Skin of body (tissue), 2 donors: ENCODE data around the gene PRPF40B. TPM values are rescaled to one million over a fixed set of nuclear protein-coding genes. Genes with fewer than 3 reads are reported as not detected.
"Not testable (repeated sequence)": the region's sequence is repeated elsewhere in the genome, so short reads cannot be mapped to it uniquely, and the experiment has no call there.

Experiments
- DNase-seq: peaks from one replicate; lab custom pipeline; 2025; lab: John Stamatoyannopoulos, UW
- total RNA-seq: library from RNA; depleted of rRNA; stranded (reverse); fragments of >200 nt; gene quantifications from one replicate; pipeline ENCODE4 v1.2.3, GENCODE V29; 2014

The PRPF40B gene
- 10.4 TPM for total RNA-seq

DNA sequence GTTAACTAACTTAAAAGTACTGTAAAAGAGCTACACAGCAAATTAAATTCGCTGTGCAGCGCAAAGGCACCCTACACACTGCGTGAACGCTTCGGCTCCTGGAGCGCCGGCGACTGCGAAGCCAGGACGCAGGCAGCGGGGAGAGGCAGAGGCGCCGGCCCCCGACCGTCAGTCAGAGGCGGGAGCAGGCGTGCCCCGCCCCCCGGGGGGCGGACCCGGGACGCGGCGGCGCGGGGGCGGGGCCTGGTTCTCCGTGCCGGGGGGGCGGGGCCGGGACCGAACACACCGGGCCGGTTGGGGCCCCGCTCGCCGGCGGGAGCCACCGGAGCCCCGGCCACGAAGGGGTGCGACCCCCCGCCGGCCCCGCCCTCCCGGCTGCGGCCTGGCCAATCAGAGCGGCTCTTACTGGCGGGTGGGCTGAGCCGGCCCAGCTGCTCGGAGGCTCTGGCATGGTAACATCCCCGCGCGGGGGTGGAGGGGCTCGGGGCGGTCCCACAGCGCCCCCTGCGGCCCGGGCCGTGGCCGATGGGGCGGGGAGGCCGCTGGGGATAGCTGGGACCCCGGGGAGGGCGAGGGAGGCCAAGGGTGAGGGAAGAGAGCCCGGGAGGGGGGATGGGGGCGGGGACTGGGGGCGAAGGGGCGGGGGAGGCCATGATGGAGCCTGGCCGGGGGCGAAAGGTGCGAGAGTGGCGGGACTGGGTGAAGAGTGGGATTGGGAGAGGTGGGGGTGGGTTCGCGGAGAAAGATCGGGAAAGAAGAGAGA, at the start of gene PRPF40B:
PRPF40B (plus strand) TSS at position 420 of the 763 bp plus-strand sequence; CDS start at position 450, 30 bp downstream.
- peak; percentile 63 for DNase-seq

GRCh38 chr12:49577589-49578315, 45.6 kb upstream of the PRPF40B start:
- no peak for DNase-seq

- DNase-seq = no peak
These were observed 44.8 kb upstream of the PRPF40B start for GRCh38 chr12:49578471-49579112.

DNA sequence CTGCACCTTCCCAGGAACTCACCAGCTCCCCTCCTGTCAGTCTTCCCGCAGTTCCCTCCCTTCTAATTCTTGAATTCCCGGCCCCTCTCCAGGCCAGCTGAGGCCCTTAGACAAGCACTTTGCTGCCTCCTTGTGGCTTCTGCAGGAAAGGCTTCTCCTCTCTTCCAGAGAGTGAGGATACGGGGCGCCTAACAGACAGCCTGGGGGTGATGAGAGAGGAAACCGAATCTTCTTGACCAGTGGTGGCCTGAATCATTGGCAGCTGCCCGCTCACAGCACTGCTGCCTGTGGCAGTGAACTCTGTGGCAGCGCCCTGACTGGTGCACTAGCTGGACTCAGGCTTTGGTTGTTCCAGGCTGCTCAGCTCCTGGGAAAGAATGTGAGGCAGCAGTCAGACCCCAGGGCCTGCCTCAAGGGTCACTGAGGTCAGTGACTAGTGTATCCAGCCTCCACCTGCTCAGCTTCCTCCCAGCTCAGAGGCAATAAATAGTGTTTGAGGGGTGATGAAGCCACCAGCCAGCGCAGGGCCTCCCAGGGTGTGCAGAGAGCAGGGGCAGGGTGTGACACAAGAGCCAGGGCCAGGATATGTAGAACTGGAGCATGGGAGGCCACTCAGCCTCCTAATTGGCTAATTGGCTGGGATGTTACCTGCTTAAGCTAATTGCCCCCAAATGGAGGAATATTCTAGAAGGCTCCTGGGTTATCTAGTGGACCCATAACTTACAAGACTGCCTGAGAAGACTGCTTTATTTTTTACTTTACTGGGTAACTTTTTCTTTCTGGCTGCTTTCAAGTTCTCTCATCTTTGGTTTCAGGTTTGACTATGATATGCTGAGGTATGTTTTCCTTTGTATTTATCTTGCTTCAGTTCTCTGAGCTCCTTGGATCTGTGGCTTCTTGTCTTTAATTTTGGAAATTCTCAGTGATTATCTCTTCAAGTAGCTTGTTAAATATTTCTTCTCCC, 42.5 kb upstream of the PRPF40B start:
- DNase-seq = no peak

- DNase-seq = no peak
These were observed 41.2 kb upstream of the PRPF40B start for GRCh38 chr12:49582201-49582600.

GRCh38 chr12:49582850-49583249, 40.5 kb upstream of the PRPF40B start:
- peak; percentile 12 for DNase-seq

DNA sequence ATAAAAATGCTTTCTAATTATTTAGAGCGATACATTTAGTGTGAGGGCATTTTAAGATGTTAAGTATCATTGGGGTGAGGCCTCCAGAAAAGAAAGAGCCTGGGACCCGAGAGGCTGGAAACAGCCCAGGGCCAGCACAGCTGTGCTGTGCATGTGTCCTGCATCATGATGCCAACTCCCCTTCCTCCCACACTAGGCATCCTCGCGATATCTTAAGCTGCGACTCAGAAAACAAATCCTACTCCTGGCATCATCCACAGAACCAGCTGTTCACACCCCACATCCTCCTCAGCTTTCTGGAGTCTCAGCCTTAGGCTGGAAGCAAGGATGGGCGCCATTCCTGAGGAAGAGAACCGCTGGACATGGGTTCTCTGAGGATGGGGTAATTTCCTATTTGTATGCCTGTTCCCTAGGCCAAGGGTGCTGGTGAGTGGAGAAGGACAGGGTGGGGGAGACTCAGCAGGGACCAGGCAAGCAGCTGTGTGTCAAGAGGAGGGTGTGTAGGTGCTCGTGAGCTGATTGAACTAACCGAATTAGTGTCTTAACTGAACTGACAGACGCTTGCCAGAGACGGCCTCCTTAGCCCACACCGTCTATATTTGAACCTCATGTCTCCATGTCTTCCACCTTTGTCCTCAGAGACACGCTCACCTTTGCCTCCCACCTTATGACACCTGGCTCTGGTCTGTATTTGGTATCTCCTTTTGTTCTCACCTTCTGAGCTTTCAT, 39.8 kb upstream of the PRPF40B start:
- DNase-seq = peak; percentile 34

- no peak for DNase-seq
These were observed 38.8 kb upstream of the PRPF40B start for GRCh38 chr12:49584591-49584990.

GRCh38 chr12:49585477-49586459, 37.6 kb upstream of the PRPF40B start:
- DNase-seq = no peak

DNA sequence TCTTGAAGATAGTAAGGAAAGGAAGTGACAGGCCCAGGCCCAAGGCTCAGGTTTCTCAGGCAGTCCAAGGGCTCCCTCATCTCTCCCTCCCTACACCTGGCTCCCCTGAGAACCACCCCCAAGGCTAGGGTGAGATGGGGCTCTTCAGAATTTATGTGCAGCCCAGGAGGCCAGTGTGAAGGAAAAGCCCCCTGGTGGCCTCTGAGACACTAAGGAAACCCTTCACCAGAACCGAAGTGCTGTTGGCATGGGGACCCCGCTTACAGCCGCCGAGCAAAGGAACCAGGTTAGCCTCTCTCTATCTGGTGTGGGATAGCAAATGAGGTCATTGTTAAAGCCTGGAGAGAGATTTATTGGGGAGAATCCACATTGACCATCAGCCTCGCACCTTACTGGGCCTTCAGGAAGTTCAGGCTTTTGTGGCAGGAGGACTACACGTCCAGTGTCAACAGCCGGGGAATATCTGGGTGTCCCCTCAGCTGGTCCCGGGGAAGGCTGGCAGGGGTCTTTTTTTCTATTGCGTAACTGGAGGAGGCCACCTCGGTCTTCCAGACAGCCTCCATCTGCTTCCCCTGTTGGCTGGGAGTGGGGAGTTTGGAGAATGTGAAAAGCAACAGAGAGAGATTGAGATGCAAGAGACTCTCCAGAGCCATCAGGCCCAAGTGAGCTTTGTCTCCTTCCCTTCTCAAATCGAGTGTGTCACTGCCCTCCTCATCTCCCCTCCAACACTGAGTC, 36.0 kb upstream of the PRPF40B start:
- no peak for DNase-seq

DNA sequence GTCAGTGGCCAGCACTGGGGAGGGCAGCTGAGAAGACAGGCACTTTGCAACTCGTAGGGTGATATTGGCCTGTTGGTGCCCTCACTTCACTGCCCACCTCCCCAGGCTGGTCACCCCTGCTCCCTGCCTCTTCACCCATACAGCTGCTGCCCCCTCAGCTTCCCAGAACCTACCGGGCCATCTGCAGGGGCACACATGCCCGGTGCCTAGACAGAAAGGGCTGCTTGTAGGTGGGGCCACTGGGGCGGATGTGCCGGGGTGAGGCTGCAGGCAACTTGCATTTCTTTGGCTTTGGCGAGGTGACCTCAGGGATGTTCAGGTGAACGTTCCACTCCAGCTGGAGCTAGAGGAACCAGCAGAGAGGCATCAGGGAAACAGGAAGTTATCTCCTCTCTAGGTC, 35.1 kb upstream of the PRPF40B start:
- DNase-seq = no peak

- no peak for DNase-seq
These were observed 34.4 kb upstream of the PRPF40B start for GRCh38 chr12:49588721-49589516.

GRCh38 chr12:49598527-49598926, 24.8 kb upstream of the PRPF40B start:
- no peak for DNase-seq

- DNase-seq = no peak
These were observed 23.4 kb upstream of the PRPF40B start for GRCh38 chr12:49599961-49600360.

GRCh38 chr12:49603721-49604120, 19.6 kb upstream of the PRPF40B start:
- DNase-seq = no peak

DNA sequence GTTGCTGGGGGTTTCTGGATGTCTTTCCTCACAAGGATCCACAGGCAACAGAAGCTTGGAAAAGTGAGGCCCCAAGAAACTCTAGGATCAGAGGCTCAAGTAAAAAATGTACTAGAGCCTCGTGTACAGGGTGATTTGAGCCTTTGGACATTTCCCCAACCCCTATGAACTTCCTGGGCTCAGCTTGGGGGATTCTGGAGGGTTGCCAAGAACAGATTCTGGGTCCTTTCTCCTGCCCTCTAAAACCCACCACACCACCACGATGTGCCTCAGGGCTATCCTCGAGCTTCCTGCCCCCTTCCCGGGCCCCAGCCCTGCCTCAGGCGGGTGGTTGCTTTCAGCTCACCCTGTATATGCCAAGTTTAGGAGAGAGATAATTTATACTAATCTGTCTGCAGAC, 18.5 kb upstream of the PRPF40B start:
- DNase-seq = no peak

DNA sequence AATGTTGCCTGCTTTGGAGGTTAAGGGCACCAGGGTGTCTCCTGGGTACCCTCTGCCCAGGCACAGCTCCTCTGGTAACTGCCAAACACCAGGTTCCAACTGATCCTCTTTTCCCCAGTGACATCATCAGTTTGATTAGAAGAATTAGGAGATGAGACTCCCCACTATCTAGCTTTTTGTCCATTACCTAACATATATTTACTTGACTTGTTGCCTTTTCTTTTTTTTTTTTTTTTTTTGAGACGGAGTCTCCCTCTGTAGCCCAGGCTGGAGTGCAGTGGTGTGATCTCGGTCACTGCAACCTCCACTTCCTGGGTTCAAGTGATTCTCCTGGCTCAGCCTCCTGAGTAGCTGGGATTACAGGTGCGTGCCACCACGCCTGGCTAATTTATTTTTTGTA, 17.8 kb upstream of the PRPF40B start, which contains the start of gene FAM186B:
FAM186B (minus strand) TSS at position 101 of the 400 bp plus-strand sequence. CDS start 162 bp downstream, outside the sequence.
- not testable (repeated sequence) for DNase-seq
